Fibroblast of mammary gland (primary cell): Measurements from ENCODE around the gene BTBD16.

Experiments used
- DNase-seq: peaks from one replicate; pipeline ENCODE4 v3.0.0-alpha.2; 2010; ENCODE audit warnings: low read depth
- H3K4me3 ChIP-seq: 2 replicates; pipeline ENCODE4 v1.5.1; 2011; ENCODE audit warnings: low read depth, mild to moderate bottlenecking, low read length, moderate library complexity; ENCODE audit not compliant: control insufficient read depth
- CTCF ChIP-seq: conservative IDR thresholded peaks from 2 replicates; pipeline ENCODE4 v1.5.1; 2011; ENCODE audit warnings: low read depth, low read length, inconsistent platforms; ENCODE audit not compliant: control insufficient read depth, insufficient read depth

Gene BTBD16

DNA sequence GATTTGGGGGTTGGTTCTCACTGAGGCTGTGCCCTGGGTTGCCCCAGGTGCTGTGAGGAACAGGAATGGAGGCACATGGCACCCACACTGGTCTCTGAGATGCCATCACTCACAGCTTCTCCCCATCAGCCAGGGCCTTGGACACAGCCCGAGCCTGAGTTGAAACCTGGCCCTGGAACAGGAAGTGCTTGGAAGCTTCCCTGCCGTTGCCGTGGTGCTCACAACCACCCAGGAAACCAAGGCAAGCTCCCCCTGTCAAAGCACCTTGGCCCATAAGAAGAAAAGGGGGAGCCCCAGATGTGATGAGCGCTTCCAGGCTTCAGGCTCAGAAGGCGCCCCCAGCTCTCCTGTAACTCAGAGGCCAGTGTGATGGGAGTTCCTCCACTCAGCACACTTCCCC lies at the start of gene BTBD16:
BTBD16 (plus strand) TSS at position 221 of the 400 bp plus-strand sequence. CDS start 3,786 bp downstream, outside the sequence.
- no peak for TF ChIP-seq CTCF
- DNase-seq: no peak
- H3K4me3 ChIP-seq: no peak within 1 kb of the TSS

DNA sequence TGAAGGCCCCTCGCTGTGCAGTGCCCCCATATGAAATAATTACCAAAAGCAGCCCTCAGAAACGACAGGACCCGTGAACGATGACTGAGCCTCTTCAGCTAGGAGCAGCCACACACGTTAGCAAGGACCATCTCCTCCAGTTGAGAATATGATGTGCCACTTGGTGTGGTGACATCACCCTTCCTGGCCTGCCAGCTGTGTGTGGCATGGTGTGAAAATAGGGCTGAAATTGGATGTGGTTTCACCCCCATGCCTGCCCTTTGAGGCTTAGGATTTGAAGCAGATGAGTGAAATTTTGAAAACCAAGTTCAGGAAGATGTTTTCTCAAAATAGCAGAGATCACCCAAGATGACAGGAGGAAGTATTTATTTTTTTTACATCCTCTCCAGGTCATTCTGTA lies 49.1 kb upstream of the BTBD16 start:
- no peak for TF ChIP-seq CTCF
- no peak overlapping the region for H3K4me3 ChIP-seq
- DNase-seq: no peak

GRCh38 chr10:122222638-122223037 lies 48.5 kb upstream of the BTBD16 start:
- DNase-seq: no peak
- no peak for TF ChIP-seq CTCF
- H3K4me3 ChIP-seq: no peak overlapping the region

- no peak overlapping the region for H3K4me3 ChIP-seq
- no peak for TF ChIP-seq CTCF
- DNase-seq: no peak
Measured at GRCh38 chr10:122224159-122224558, 46.9 kb upstream of the BTBD16 start.

DNA sequence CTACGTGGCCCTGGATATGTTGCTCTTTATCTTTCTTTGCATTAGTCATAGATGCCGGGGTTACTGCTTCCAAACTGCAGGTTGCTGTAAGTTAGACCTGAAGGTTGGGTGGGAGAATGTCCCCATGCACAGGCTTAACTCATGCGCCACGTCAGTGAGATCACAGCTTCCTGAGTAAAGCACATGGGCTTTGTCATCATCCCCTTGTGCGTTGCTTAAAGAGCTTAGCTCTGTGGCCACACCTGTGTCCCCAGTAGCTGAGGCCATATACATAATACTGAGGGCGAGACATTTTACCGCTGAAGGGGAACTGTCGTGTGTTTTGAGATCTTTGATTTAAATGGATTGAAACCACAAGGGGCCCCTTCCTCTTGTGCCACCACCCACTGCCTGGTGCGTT lies 45.8 kb upstream of the BTBD16 start:
- TF ChIP-seq CTCF: no peak
- no peak overlapping the region for H3K4me3 ChIP-seq
- no peak for DNase-seq

DNA sequence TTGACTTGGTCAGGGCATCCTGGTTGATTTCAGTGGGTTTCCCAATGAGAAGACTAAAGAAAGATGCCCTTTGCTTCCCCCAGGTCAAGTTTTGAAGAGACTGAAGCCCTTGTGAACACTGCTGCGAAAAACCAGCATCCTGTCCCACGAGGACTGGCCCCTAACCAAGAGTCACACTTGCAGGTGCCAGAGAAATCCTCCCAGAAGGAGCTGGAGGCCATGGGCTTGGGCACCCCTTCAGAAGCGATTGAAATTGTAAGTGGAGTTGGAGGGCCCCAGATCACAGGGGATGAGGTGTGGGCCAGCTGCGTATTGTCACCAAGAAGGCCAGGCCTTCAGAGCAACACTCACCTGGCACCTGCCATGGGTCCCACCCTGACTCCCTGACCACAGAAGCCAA lies 43.3 kb upstream of the BTBD16 start:
- no peak for DNase-seq
- H3K4me3 ChIP-seq: no peak overlapping the region
- no peak for TF ChIP-seq CTCF

DNA sequence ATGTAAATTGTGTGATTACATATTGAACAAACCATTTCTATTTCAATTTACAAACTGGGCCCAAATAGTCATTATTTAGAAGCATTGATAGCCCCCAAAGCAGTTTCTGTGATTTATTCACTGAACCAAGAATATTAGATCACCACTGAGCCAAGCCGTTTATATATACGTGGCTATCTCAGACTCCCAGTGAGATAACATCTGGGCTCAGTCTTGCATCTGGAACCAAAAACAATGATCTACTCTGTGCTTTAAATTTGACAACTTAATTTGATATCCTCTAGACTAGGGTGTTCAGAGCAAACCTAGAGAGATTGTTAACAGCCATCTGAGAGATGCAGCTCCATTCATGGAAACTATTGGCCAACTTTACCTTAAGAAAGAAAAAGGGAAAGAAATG lies 41.4 kb upstream of the BTBD16 start:
- TF ChIP-seq CTCF: no peak
- H3K4me3 ChIP-seq: no peak overlapping the region
- no peak for DNase-seq
